H1 (cell line): ENCODE data around the gene FRMD4A. TPM values are rescaled to one million over a fixed set of nuclear protein-coding genes. Genes with fewer than 3 reads are reported as not detected.

Experiments
- CHD2 ChIP-seq: IDR thresholded peaks from 2 replicates; pipeline ENCODE4 v1.6.1; 2012; ENCODE audit warnings: low read length, improper control_type of control experiment
- CTBP2 ChIP-seq: IDR thresholded peaks from 2 replicates; pipeline ENCODE4 v1.7.0; 2011; ENCODE audit warnings: borderline replicate concordance, mild to moderate bottlenecking, moderate library complexity, mixed read lengths, low read length; ENCODE audit not compliant: insufficient read depth, insufficient read length
- POLR2A ChIP-seq, 2 experiments: IDR thresholded peaks; 1 replicate in 1 of 2; 2 replicates in 1 of 2; pipeline ENCODE4 v1.6.1; 2011; ENCODE audit warnings: low read depth in 2 of 2, low read length in 2 of 2, mild to moderate bottlenecking in 2 of 2; ENCODE audit errors: control extremely low read depth in 1 of 2
- RBBP5 ChIP-seq: IDR thresholded peaks from 2 replicates; pipeline ENCODE4 v1.7.1; 2012; ENCODE audit warnings: low read depth, mild to moderate bottlenecking, inconsistent platforms, low read length, moderate library complexity, borderline replicate concordance
- RXRA ChIP-seq: IDR thresholded peaks from 2 replicates; pipeline ENCODE4 v1.6.1; 2011; ENCODE audit warnings: low read depth, mild to moderate bottlenecking, low read length, moderate library complexity; ENCODE audit not compliant: insufficient read depth
- polyA plus RNA-seq, 7 experiments: library from polyadenylated mRNA; depleted of rRNA in 3 of 7; stranded (reverse) in 5 of 7; unstranded in 2 of 7; fragments of >200 nt in 5 of 7; fragments of 200-250 nt in 2 of 7; gene quantifications; 1 replicate in 5 of 7; 2 replicates in 1 of 7; 4 replicates in 1 of 7; pipeline versions ENCODE4 v1.2.1 to v1.2.3, GENCODE V29; 2011 to 2013; ENCODE audit warnings: missing spikeins in 2 of 7, mixed read lengths in 2 of 7
- total RNA-seq: library from RNA; stranded (reverse); fragmentation: NEBNext Ultra II Directional; extraction: Animal tissue kit (Norgen Biotek cat#: 25700); gene quantifications from 2 replicates; pipeline ENCODE4 v1.2.1, GENCODE V29; 2021

Gene FRMD4A
- total and polyA plus RNA-seq, 2 of the 8 experiments (the other 6 are each of a cell fraction or from before 2014, with no cell fraction given), result 38.6 to 39.6 TPM

GRCh38 chr10:14374745-14375445 lies 44.2 kb upstream of the FRMD4A start (continued):
- TF ChIP-seq RBBP5 (no peak), POLR2A (IDR thresholded peaks at IDR 0.05; ENCODE audit: control extremely low read depth in 1 of 2, low read depth in 2 of 2, low read length in 2 of 2) (no peak), CTBP2 (no peak), CHD2 (no peak), RXRA (no peak)
